HG02973 (cell line): ENCODE results near the gene RAET1L.
"Not testable (repeated sequence)": the region's sequence is repeated elsewhere in the genome, so short reads cannot be mapped to it uniquely, and the experiment has no call there.

Experiments
- ATAC-seq: cut with Tn5 transposase; IDR thresholded peaks from one replicate; pipeline ENCODE4 v1.9.1; 2021; ENCODE audit warnings: moderate library complexity; ENCODE audit not compliant: unreplicated experiment

Gene RAET1L

DNA sequence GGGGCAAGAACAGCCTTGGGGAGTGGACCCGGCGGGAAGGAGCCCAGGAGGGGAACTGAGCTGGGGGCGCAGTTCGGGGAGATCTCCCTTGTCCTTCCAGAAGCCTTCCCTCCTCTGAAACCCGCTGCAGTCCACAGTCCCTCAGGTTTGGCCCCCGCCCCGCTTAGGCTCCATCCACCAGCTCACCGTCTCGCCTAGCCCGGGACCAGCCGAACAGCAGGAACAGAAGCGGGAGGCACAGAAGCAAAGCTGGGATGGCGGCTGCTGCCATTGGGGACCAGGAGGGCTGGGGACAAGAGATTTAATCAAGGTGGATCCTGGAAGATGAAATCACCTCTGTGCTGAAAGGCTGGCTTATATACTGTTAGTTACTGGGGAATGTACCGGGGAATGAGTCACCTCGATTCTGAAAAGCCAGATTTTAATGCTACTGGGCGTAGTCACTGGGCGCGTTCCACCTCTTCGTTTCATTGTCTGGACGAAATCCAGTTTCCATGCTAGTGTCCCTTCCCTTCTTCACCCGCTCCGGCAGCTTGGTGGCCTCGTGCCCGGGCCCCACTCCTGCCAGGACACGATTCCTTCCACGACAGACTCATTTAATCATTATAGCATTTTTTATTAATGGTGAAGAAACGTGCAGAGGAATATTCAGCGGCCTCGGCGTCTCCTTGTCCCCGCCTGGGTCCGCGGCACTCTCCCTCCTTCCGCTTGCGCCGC is at the start of gene RAET1L:
Gene RAET1L, minus strand, starts transcription at position 332 of the 717 bp plus-strand sequence. Its CDS starts 61 bp downstream, at position 271.
- ATAC-seq = no peak

GRCh38 chr6:150075034-150075421 is 49.7 kb upstream of the RAET1L start:
- ATAC-seq = no peak

GRCh38 chr6:150074396-150075033 is 49.2 kb upstream of the RAET1L start:
- not testable (repeated sequence) for ATAC-seq

DNA sequence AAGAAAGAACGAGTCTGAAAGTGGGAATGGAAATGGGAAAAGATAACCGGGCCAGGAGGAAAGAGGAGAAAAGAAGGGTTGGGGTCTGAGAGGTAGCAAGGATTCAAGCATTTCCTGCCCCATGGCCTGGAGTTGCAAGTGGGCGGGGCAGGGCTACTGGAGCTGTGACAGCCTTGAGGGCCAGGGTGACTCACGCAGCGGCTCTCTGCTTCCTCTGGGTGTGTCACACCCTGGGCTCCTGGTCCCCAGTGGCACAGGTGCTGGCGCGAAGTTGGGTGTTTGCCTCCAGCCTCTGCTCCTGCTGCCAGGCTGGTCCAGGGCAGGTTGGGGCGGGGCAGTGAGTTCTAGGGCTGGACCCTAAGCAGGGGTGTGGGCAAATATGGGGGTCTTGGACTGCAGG is 46.9 kb upstream of the RAET1L start:
- ATAC-seq = no peak

DNA sequence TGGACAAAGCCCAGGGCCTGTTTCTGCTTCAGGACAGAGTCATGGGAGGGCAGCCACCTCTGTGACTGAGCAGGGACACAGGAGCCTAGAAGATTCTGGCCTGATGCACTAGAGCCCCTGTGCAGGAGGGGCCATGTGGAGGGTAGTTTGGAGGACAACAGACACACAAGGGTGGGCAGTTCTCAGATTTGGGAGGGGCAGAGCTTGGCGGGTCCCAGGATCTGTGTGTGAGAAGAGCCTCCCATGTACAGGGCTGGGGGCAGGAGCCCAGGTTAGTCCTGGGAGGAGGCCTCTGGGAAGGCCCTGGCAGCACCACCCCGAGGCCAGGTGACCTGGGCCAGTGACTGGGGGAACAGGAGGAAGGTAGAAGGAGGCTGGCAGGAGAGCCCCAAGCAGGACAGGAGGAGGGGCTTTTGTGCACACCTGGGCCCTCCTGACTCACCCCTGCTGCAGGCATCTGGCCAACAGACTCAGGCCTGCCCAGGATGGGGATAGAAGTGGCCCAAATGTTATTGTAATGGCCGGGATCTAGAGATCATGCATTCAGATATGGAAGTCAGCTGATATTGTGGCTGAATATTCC is 45.0 kb upstream of the RAET1L start:
- no peak for ATAC-seq

- no peak for ATAC-seq
Observed at GRCh38 chr6:150069706-150070105, 44.4 kb upstream of the RAET1L start.

DNA sequence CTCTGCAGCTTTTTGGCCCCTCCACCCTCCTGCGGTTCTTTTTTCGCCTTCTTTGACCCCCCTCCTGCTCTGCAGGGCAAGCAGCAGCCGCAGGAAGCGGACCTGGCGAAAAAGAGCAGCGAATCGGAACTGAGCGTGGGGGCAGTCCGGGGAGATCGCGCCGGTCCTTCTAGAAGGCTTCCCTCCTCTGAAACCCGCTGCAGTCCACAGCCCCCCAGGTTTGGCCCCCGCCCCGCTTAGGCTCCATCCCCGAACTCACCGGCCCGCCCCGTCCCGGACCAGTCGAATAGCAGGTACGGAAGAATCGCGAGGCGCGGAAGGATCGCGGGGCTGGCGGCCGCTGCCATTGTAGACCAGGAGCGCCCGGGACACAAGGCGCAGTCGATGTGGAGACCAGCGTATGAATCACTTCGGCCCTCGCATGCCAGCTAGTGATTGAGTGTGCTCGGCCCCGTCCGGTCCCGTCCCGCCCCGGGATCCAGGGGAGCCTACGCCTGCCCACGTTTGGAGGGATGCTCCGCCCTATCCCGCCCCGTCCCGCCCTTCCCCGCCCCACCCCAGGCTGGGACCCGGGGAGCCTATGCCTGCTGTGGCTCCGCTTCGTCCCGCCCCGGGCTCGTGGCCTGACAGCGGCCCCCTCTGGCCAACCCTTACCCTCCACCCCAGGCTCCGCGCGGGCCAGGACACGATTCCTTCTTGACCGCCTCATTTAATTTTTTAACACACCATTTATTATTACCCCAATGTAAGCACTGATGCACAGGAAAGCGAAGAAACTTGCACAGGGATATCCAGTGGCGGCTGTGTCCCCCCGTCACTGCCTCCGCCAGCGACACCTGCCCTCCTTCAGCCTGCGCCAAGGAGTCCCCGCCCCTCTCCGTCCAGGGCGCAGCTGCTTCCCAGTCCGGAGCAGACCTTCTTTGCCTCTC is 43.7 kb upstream of the RAET1L start, which contains the start of gene ULBP3:
Gene ULBP3, minus strand, starts transcription at position 402 of the 929 bp plus-strand sequence. Its CDS starts 55 bp downstream, at position 347.
- peak; percentile 65 for ATAC-seq

- ATAC-seq = no peak
Observed at GRCh38 chr6:150068151-150068550, 42.8 kb upstream of the RAET1L start.

DNA sequence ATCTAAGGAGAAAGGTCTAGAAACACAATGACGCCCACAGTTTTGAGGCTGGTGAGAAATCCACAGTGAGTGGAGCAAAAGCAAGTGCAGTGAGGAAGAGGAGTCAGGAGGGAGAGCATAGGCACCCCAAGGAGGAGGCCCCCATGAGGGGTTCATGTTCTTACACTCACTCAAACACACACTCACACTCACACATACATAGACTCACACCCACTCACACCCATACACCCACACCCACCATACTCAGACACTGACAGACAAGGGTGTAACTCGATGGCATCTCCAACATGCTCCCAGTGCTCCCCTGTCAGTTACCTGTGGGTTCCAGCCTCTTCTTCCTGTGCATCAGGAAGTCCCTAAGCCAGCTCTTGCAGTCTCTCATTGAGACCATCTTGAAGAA is 39.8 kb upstream of the RAET1L start:
- no peak for ATAC-seq

DNA sequence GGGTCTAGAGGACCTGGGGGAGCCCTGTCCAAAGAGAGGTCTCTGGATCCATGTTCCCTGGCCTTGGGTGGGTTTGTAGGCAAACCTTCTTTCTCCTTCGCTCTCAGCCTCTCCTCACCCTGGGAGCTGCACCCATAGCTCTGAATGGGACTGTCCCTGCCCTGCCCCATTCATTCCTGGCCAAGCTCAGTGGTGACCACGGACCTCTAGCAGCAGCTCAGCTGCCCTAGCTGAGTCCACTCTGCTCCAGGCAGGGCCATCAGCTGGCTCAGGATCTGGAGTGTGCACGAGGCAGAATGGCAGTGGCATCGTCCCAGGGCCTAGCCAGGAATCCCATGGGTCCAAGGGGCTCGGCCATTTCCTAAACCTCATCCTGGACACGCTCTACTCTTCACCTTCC is 38.3 kb upstream of the RAET1L start:
- ATAC-seq = no peak

DNA sequence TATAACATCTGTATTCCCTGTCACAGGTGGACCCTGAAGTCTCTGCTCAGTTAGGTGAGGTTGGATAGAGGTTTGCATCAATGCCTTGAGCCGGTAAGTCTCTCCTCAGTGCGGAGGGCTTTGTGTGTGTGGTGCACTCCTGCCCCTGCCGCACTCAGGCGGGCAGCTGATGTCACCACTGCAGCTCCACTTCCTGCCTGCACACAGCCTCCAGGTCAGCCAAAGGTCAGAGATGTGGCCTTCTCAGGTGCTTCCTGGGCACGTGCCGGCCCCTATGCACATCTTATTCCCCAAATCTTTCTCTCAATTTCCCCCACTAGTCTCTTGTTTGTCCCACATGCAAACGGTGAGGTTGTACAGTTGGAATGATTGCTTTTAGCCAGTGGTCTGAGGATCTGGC is 34.6 kb upstream of the RAET1L start:
- ATAC-seq = not testable (repeated sequence)

DNA sequence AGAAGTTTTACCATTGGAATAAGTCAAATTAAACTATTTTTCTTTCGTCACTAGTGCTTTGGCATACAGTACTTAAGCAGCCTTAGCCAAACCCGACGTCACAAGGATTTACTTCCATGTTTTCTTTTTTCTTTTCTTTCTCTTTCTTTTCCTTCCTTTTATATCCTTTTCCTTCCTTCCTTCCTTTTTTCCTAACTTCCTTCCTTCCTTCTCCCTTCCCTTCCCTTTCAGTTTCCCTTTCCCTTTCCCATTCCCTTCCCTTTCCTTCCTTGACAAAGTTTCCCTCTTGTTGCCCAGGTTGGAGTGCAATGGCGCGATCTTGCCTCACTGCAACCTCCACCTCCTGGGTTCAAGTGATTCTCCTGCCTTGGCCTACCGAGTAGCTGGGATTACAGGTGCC is 33.7 kb upstream of the RAET1L start:
- no peak for ATAC-seq

DNA sequence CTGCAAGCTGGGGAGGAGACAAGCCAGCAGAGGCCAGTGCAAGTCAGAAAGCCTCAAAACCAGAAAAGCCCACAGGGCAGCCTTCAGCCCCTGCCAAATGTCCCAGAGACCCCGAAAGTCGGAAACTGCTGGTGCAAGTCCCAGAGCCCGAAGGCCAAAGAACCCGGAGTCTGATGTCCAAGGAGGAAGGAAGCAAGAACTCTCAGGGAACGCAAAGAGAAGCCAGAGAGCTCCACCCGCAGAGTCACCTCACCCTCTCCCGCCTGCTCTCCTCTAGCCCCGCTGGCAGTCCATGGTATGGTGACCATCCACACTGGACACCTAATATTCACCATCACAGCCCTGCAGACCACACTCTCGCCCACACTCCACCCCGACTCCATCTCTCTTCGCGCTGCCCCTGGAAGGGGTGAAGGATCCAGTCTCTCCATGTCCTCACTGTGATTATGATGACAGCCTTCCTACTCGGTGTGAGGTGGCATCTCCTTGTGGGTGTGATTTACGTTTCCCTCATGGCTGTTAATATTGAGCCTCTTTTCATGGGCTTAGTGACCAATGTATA is 33.0 kb upstream of the RAET1L start:
- ATAC-seq = no peak

- ATAC-seq = no peak
Observed at GRCh38 chr6:150057501-150057951, 32.2 kb upstream of the RAET1L start.

GRCh38 chr6:150056916-150057315 is 31.6 kb upstream of the RAET1L start:
- ATAC-seq = no peak

DNA sequence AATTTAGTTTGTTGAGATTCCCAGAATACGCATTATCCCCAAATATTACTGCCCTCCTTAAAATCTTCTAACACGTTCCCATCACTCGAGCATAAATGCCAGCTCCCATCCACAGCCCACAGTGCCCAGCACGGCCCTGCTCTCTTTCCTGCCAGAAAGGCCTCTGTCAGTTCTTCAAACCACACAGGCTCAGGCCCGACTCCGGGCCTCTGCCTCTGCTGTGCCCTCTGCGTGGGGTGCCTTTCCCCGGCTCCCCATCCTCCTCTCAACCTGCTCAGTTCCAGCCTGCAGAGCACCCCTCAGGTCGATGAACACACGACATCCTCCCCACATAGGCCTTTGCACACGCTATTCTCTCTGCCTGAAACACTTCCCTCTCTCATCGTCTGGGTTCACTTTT is 30.8 kb upstream of the RAET1L start:
- no peak for ATAC-seq

DNA sequence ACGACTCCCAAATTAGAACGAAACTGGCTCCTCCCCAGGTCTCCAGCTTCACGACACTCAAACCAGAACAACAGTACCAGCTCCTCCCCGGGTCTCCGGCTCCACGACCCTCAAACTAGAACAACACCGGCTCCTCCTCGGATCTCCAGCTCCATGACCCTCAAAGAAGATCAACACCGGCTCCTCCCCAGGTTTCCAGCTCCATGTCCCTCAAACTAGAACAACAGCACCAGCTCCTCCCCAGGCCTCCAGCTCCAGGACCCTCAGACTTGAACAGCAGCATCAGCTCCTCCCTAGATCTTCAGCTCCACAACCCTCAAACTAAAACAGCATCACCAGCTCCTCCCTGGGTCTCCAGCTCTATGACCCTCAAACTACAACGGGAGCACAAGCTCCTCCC is 29.8 kb upstream of the RAET1L start:
- no peak for ATAC-seq

- no peak for ATAC-seq
Observed at GRCh38 chr6:150053450-150053849, 28.1 kb upstream of the RAET1L start.

GRCh38 chr6:150050846-150051245 is 25.5 kb upstream of the RAET1L start:
- ATAC-seq = no peak

GRCh38 chr6:150048099-150048498 is 22.8 kb upstream of the RAET1L start:
- no peak for ATAC-seq

DNA sequence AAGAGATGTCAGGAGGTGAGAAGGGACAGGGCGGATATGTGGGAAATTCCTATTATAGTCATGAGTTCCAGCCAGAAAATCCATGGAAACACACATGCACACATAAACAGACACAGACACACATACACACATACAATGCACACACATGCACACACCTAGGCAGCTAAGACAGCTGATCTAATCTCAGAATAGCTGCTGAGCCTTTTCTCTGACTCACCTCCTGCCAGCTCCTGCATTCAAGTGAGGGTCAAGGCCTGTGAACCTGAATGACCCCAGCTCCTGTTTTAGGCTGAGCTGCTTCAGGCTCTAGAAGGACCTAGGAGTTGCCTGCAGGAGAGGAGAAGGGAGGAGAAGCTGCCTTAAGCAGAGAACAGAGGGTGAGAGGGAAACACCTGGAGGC is 21.6 kb upstream of the RAET1L start:
- ATAC-seq = no peak
